ENCODE measurements around the gene GALNT15.

The GALNT15 gene

GRCh38 chr3:16148783-16149182 lies 25.7 kb upstream of the GALNT15 start:
- no peak for DNase-seq (ENCODE audit: extremely low spot score, insufficient read length, low read depth)
- FAIRE-seq, result no peak

DNA sequence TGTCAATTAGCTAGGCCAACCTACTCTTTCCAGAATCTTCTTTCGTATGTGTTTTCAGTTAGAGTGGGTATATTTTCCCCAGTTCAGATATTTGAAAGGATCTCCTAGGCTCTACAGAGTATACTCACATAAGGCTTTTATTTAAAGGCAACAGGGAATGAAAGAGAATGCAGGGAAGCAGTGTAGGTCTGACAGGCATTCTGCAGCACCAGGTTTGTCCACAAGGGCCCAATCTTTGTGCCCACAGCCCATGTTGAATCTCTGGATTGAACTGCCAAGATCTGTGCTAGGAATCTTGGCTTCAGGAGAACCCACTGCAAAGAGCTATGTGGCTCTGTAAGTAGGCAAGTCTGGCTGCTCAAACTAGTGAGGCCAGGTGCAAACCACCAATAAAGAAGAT lies 24.2 kb upstream of the GALNT15 start:
- no peak for FAIRE-seq
- DNase-seq (ENCODE audit: extremely low spot score, insufficient read length, low read depth), result no peak

DNA sequence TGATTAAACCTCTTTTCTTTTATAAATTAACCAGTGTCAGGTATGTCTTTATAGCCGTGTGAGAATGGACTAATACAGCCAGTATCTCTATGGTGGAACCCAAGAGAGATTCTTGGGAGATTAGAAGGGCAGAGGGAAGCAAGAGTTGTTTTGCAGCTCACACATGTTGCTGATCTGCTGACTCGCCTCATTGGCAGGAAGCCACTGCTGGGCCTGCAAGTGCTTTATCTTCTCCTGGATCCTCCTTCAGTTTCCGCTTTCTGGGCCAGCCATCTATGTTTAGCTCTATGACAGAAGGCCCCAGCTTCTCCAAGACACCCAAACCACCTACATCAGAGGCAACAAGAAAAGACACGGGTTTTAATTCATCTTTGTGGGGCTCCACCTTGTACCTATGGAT lies 23.4 kb upstream of the GALNT15 start:
- DNase-seq (ENCODE audit: extremely low spot score, insufficient read length, low read depth), result no peak
- FAIRE-seq, result no peak

GRCh38 chr3:16168211-16168610 lies 6.3 kb upstream of the GALNT15 start:
- DNase-seq (ENCODE audit: extremely low spot score, insufficient read length, low read depth) (no peak), FAIRE-seq (no peak)

DNA sequence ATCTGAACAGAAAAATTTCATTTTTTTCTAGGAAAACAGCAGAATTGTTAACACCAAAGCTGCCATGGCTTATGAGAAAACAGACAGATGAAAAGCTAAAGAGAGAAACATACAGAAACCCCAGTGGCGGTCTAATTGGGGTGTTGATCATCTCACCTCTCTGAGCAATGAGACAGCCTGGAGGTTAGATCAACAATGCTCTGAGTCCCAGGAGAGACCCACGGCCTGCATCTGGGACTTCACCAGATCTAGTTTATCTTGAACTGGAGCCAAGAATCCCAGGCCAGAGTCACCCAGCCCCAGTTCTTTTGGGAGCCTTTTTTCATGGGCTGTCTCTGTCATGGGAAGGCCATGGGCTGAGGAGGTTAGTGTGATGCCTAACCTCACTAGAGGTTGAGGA lies 3.5 kb upstream of the GALNT15 start:
- DNase-seq (ENCODE audit: extremely low spot score, insufficient read length, low read depth), result no peak
- no peak for FAIRE-seq

- FAIRE-seq (no peak), DNase-seq (ENCODE audit: extremely low spot score, insufficient read length, low read depth) (no peak)
Observed at GRCh38 chr3:16171825-16172224, 2.7 kb upstream of the GALNT15 start.

DNA sequence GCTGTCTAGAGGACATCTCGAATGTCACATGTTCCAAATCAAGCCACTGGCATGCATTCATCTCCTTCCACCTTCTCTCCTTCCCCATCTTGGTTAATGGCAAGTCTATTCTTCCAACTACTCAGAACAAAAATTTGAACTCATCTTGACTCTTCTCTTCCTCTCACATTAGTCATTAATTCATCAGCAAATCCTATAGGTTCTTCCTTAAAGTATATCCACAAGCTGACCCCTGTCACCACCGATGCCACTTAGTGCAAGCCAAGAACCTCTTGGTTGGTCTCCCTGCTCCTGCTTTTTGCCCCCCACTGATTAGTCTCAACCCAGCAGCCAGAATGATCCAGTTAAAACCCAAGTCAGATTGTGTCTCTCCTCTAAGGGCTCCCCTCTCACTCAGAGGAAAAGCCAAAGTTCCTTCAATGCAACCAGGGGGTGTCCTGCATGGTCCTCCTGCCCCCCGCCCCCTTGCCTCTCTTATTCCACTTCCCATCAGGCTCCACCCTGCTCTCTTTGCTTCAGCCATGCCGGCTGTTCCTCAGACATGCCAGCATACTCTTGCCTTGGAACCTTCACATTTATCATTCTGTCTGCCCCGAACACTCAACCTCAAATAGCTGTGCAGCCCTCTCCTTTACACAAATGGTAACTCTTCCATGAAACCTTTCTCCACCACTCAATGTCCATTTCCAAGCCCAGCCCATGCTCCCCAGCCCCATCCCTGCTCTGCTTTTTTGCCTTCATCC lies 1.0 kb upstream of the GALNT15 start:
- DNase-seq (ENCODE audit: extremely low spot score, insufficient read length, low read depth), result no peak
- FAIRE-seq, result no peak

- FAIRE-seq, result no peak
- DNase-seq (ENCODE audit: extremely low spot score, insufficient read length, low read depth), result no peak
Observed at GRCh38 chr3:16174026-16174355, 489 bp upstream of the GALNT15 start.

DNA sequence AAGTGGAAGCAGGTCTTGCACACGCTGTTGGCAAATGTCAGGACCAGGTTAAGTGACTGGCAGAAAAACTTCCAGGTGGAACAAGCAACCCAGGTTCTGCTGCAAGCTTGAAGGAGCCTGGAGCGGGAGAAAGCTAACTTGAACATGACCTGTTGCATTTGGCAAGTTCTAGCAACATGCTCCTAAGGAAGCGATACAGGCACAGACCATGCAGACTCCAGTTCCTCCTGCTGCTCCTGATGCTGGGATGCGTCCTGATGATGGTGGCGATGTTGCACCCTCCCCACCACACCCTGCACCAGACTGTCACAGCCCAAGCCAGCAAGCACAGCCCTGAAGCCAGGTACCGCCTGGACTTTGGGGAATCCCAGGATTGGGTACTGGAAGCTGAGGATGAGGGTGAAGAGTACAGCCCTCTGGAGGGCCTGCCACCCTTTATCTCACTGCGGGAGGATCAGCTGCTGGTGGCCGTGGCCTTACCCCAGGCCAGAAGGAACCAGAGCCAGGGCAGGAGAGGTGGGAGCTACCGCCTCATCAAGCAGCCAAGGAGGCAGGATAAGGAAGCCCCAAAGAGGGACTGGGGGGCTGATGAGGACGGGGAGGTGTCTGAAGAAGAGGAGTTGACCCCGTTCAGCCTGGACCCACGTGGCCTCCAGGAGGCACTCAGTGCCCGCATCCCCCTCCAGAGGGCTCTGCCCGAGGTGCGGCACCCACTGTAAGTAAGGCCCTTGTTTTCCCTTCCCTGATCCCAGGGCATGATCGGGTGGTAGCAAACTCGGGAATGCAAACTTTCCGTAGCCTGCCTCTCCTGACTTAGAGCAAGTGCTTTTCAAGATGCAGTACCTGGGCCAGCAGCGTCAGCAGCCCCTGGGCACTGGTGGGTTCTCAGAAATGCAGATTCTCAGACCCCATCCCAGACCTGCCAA lies 759 bp downstream of the GALNT15 start:
- FAIRE-seq (no peak), DNase-seq (ENCODE audit: extremely low spot score, insufficient read length, low read depth) (no peak)

- DNase-seq (ENCODE audit: extremely low spot score, insufficient read length, low read depth) (no peak), FAIRE-seq (no peak)
Observed at GRCh38 chr3:16176391-16177030, 2.0 kb downstream of the GALNT15 start.

- no peak for DNase-seq (ENCODE audit: extremely low spot score, insufficient read length, low read depth)
- no peak for FAIRE-seq
Observed at GRCh38 chr3:16177382-16177781, 2.9 kb downstream of the GALNT15 start.

DNA sequence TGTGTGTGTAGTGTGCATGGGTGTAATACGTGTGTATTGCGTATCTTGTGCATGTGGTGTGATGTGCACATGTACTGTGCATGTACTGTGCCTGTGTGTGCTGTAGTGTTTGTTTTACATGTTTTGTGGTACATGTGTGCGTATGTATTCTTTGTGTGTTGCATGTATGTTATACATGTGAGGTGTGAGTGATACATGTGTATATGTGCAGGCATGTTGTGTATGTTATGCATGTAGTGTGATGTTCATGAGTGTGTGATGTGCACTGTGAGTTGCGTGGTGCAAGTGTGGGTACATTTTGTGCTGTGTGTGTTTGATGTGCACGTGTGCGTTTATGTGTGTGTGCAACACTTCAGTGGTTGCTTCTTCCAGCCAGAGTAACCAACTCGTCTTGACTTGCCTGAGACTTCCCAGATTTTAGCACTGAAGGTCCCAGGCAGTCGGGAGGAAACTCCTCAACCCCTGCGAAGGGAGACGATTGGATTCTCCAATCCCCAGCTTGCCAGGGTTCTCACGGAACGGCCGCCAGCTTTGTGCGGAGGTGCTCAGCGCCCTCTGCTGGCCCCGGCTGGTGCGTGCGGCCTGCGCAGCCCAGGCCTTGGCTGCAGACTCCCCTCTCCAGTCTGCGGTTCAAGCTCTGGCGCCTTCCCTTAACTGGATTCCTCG lies 3.6 kb downstream of the GALNT15 start:
- DNase-seq (ENCODE audit: extremely low spot score, insufficient read length, low read depth), result peak; percentile 54
- FAIRE-seq, result peak; percentile 55

- FAIRE-seq (no peak), DNase-seq (ENCODE audit: extremely low spot score, insufficient read length, low read depth) (no peak)
Observed at GRCh38 chr3:16178628-16178988, 4.1 kb downstream of the GALNT15 start.

DNA sequence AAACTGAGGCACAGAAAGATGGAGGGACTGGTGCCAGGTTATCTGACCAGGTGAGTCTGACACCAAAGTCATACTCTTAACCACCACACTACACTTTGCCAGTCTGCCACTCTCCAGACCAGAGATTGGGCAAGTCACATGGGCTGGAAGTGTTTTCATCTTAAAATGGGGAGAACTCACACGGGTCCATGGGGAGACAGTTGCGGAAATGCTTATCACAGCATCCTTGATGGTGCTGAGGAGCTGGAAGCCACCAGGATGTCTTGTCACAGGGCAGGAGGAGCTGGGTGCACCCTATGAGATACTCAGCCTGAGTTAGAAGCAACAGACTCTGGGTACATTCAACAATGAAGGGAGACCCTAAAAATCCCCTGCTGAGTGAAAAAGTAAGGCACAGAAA lies 4.8 kb downstream of the GALNT15 start:
- no peak for FAIRE-seq
- no peak for DNase-seq (ENCODE audit: extremely low spot score, insufficient read length, low read depth)

- no peak for FAIRE-seq
- no peak for DNase-seq (ENCODE audit: extremely low spot score, insufficient read length, low read depth)
Observed at GRCh38 chr3:16179771-16180736, 5.6 kb downstream of the GALNT15 start.

GRCh38 chr3:16180737-16181134 lies 6.3 kb downstream of the GALNT15 start:
- FAIRE-seq, result no peak
- no peak for DNase-seq (ENCODE audit: extremely low spot score, insufficient read length, low read depth)

DNA sequence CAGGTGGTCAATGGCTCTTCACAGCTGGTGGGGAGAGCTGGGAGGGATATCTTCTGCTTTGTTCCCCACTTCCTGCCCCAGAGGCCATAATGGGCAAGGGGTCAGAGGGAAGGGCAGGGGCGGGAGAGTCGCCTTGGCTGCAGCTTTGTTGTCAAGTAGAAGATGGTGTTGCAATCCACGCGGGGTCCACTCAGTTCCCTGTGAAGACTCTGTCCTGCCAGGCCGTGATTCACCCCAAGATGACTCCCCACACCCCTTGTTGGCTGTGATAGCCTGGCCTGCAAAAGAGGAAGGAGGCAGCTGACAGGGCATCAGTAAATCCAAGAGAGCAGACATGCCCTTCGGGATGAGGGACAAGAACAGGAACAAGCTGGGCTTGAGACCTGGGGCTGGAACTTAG lies 6.9 kb downstream of the GALNT15 start:
- no peak for DNase-seq (ENCODE audit: extremely low spot score, insufficient read length, low read depth)

GRCh38 chr3:16182183-16182582 lies 7.7 kb downstream of the GALNT15 start:
- FAIRE-seq, result no peak
- no peak for DNase-seq (ENCODE audit: extremely low spot score, insufficient read length, low read depth)

More for the DNA sequence above, 6.9 kb downstream of the GALNT15 start:
- no peak for FAIRE-seq

GRCh38 chr3:16182612-16183011 lies 8.1 kb downstream of the GALNT15 start:
- FAIRE-seq, result no peak

More at GRCh38 chr3:16182612-16183011, 8.1 kb downstream of the GALNT15 start:
- DNase-seq (ENCODE audit: extremely low spot score, insufficient read length, low read depth), result no peak

All from GM18507 (cell line).